Measurements from ENCODE around the gene RBM47.

Gene RBM47

DNA sequence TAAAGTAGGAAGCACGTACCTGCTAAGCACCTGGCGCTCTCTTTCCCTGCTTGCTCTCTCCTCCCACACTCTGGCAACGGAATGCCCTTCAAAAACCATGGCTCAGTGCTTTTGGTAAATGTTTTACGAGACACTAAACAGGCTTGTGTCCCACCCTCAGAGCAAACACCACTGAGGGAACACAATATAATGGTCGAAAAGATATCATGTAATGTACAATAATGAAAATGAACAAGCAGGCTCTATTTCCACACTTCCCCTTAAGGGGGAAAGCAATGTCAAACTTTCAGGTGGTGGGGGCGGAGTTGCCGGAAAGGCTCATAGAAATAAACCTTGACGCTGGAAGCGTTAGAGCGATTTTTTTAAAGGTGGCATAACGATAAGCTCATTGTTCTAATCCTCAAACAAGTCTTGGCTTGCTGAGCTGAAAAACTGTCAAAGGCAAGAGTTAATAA is 115.1 kb downstream of the RBM47 start:
- TF ChIP-seq, protein P1, sequence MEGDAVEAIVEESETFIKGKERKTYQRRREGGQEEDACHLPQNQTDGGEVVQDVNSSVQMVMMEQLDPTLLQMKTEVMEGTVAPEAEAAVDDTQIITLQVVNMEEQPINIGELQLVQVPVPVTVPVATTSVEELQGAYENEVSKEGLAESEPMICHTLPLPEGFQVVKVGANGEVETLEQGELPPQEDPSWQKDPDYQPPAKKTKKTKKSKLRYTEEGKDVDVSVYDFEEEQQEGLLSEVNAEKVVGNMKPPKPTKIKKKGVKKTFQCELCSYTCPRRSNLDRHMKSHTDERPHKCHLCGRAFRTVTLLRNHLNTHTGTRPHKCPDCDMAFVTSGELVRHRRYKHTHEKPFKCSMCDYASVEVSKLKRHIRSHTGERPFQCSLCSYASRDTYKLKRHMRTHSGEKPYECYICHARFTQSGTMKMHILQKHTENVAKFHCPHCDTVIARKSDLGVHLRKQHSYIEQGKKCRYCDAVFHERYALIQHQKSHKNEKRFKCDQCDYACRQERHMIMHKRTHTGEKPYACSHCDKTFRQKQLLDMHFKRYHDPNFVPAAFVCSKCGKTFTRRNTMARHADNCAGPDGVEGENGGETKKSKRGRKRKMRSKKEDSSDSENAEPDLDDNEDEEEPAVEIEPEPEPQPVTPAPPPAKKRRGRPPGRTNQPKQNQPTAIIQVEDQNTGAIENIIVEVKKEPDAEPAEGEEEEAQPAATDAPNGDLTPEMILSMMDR (conservative IDR thresholded peaks at IDR 0.05; ENCODE audit: low read depth, low read length), result no peak
- Histone ChIP-seq H4K20me1 (ENCODE audit: insufficient read depth) (no peaks in the 10 kb centered on the region), H3K4me2 (no peak overlapping the region), H3K79me2 (ENCODE audit: insufficient read depth, low read depth) (no peaks in the 10 kb centered on the region), H3K4me3 (IDR thresholded peaks at IDR 0.05; ENCODE audit: insufficient read depth, low read depth, low read length) (no peak overlapping the region), H2AFZ (ENCODE audit: low read depth) (no peak overlapping the region), H3K4me1 (ENCODE audit: low read depth, poor library complexity, severe bottlenecking) (peaks cover 21% of the 10 kb centered on the region), H3K27me3 (ENCODE audit: insufficient read depth, low read depth) (no peaks in the 10 kb centered on the region), H3K27ac (no peak overlapping the region), H3K9ac (no peak overlapping the region), H3K36me3 (ENCODE audit: insufficient read depth) (no peaks in the 10 kb centered on the region)

DNA sequence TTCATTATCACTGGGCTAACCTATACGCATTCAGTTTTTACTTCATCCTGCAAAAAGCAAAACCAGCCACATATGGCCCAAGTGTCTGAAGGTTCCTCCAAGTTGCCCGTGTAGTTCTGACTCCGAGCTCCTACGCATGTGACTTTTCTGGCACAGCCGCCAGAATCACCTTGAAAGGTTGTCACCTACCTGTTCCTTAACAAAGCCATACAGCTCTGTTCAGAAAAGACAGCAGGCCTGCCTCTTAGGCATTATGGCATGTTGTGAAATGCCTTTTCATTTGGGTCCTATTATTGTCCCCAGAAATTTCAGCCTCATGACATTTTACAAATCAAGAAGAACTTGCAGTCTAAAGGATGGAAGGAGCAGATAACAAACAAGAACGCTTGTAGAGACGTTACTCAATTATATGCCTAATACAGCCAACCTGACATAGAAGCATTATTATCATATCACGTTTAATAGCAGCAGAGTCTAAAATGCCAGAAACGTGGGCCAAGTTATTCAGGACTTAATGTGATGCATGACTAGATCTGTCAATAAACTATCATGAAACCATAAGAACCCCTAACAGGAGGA is 118.5 kb downstream of the RBM47 start:
- H3K36me3 ChIP-seq (ENCODE audit: insufficient read depth), result no peaks in the 10 kb centered on the region
- no peaks in the 10 kb centered on the region for H3K27me3 ChIP-seq (ENCODE audit: insufficient read depth, low read depth)
- no peaks in the 10 kb centered on the region for H3K79me2 ChIP-seq (ENCODE audit: insufficient read depth, low read depth)
- no peak overlapping the region for H2AFZ ChIP-seq (ENCODE audit: low read depth)
- no peak overlapping the region for H3K4me2 ChIP-seq
- H4K20me1 ChIP-seq (ENCODE audit: insufficient read depth), result no peaks in the 10 kb centered on the region
- TF ChIP-seq, protein P1 (conservative IDR thresholded peaks at IDR 0.05; ENCODE audit: low read depth, low read length), result no peak
- no peak overlapping the region for H3K27ac ChIP-seq
- peaks cover 24% of the 10 kb centered on the region for H3K4me1 ChIP-seq (ENCODE audit: low read depth, poor library complexity, severe bottlenecking)
- H3K9ac ChIP-seq, result no peak overlapping the region
- no peak overlapping the region for H3K4me3 ChIP-seq (IDR thresholded peaks at IDR 0.05; ENCODE audit: insufficient read depth, low read depth, low read length)

DNA sequence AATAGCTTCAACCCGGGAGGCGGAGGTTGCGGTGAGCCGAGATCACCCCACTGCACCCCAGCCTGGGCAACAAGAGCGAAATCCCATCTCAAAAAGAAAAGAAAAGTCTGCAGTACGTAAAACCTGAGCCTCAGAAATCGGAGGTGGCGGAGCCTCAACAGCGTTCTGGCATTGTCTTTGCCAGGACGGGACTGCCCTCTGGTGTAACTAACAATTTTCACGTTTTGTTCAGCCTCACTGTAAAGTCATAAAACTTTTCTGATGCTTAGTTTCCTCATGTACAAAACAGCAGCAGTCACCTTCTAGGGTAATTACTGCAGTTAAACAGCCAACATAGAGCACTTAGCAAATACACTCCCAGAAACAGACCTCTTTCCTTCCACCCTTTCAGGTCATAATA is 121.7 kb downstream of the RBM47 start:
- H3K4me2 ChIP-seq, result no peak overlapping the region
- H3K79me2 ChIP-seq (ENCODE audit: insufficient read depth, low read depth), result 0 out of 2 replicates have a peak, but pooled peaks cover 4% of the 10 kb centered on the region
- H3K4me1 ChIP-seq (ENCODE audit: low read depth, poor library complexity, severe bottlenecking), result peaks cover 43% of the 10 kb centered on the region
- no peak overlapping the region for H3K27ac ChIP-seq
- H3K27me3 ChIP-seq (ENCODE audit: insufficient read depth, low read depth), result no peaks in the 10 kb centered on the region
- H2AFZ ChIP-seq (ENCODE audit: low read depth), result no peak overlapping the region
- no peak overlapping the region for H3K4me3 ChIP-seq (IDR thresholded peaks at IDR 0.05; ENCODE audit: insufficient read depth, low read depth, low read length)
- TF ChIP-seq, protein P1 (conservative IDR thresholded peaks at IDR 0.05; ENCODE audit: low read depth, low read length), result no peak
- no peak overlapping the region for H3K9ac ChIP-seq
- no peaks in the 10 kb centered on the region for H4K20me1 ChIP-seq (ENCODE audit: insufficient read depth)
- no peaks in the 10 kb centered on the region for H3K36me3 ChIP-seq (ENCODE audit: insufficient read depth)

DNA sequence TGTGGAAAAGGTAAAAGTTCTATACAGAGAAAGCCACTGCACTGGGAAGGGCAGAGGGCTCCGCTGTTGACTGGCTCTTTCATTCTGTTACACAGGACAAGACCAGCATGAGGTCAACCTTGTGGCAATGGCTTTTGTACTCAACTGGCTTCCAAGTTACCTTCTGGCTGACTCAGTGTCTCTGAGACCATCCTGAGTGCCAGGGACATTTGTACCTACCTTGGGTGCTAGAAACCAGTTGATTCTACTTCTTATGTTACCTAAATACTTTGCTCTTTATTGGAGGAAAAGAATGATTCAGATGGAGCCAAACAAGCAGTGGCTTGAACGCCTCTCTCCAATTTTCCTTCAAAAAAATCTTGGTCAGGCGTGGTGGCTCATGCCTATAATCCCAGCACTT is 123.2 kb downstream of the RBM47 start:
- Histone ChIP-seq H4K20me1 (ENCODE audit: insufficient read depth) (no peaks in the 10 kb centered on the region), H3K27ac (no peak overlapping the region), H2AFZ (ENCODE audit: low read depth) (no peak overlapping the region), H3K9ac (no peak overlapping the region), H3K79me2 (ENCODE audit: insufficient read depth, low read depth) (0 out of 2 replicates have a peak, but pooled peaks cover 4% of the 10 kb centered on the region), H3K4me3 (IDR thresholded peaks at IDR 0.05; ENCODE audit: insufficient read depth, low read depth, low read length) (no peak overlapping the region), H3K4me1 (ENCODE audit: low read depth, poor library complexity, severe bottlenecking) (peaks cover 55% of the 10 kb centered on the region), H3K4me2 (no peak overlapping the region), H3K36me3 (ENCODE audit: insufficient read depth) (no peaks in the 10 kb centered on the region), H3K27me3 (ENCODE audit: insufficient read depth, low read depth) (no peaks in the 10 kb centered on the region)
- TF ChIP-seq, protein P1 (conservative IDR thresholded peaks at IDR 0.05; ENCODE audit: low read depth, low read length), result no peak
